Endodermal cell (in vitro differentiated cells): ENCODE results near the gene PRDM16. TPM values are rescaled to one million over a fixed set of nuclear protein-coding genes. Genes with fewer than 3 reads are reported as not detected.

Experiments used
- DNase-seq: peaks from one replicate; pipeline ENCODE4 v3.0.0-alpha.2; 2017
- H3K27ac ChIP-seq: 2 replicates; pipeline ENCODE4 v1.5.1; 2013; ENCODE audit warnings: mild to moderate bottlenecking, low read depth, low read length, moderate library complexity
- H3K27me3 ChIP-seq: 2 replicates; pipeline ENCODE4 v1.6.1; 2013; ENCODE audit warnings: mild to moderate bottlenecking, low read length, moderate library complexity; ENCODE audit not compliant: insufficient read depth, control insufficient read depth, poor library complexity, severe bottlenecking
- H3K36me3 ChIP-seq: 2 replicates; pipeline ENCODE4 v1.7.0; 2013; ENCODE audit warnings: mild to moderate bottlenecking, low read length, moderate library complexity; ENCODE audit not compliant: control insufficient read depth, insufficient read depth
- H3K4me1 ChIP-seq: one replicate; pipeline ENCODE4 v1.7.0; 2013; ENCODE audit warnings: low read length; ENCODE audit not compliant: control insufficient read depth, insufficient read depth
- H3K4me3 ChIP-seq: 2 replicates; pipeline ENCODE4 v1.5.1; 2013; ENCODE audit warnings: mild to moderate bottlenecking, low read length, moderate library complexity
- H3K9ac ChIP-seq: 2 replicates; pipeline ENCODE4 v1.6.1; 2013; ENCODE audit warnings: mild to moderate bottlenecking, low read length, moderate library complexity; ENCODE audit not compliant: poor library complexity, severe bottlenecking; ENCODE audit errors: extremely low read depth
- H3K9me3 ChIP-seq: 2 replicates; pipeline ENCODE4 v1.6.1; 2013; ENCODE audit warnings: mild to moderate bottlenecking, low read length, moderate library complexity; ENCODE audit not compliant: control insufficient read depth
- H3K27ac Mint-ChIP-seq: 2 replicates; pipeline ENCODE4 v1.8.0; 2020; ENCODE audit warnings: mixed read lengths
- H3K27me3 Mint-ChIP-seq: 2 replicates; pipeline ENCODE4 v1.8.0; 2021; ENCODE audit warnings: mild to moderate bottlenecking, mixed read lengths; ENCODE audit not compliant: insufficient read depth
- H3K36me3 Mint-ChIP-seq: 2 replicates; pipeline ENCODE4 v1.8.0; 2020; ENCODE audit warnings: low read depth, mixed read lengths
- H3K4me1 Mint-ChIP-seq: 2 replicates; pipeline ENCODE4 v1.8.0; 2020; ENCODE audit warnings: mixed read lengths
- H3K4me3 Mint-ChIP-seq: 2 replicates; pipeline ENCODE4 v1.8.0; 2020; ENCODE audit warnings: mild to moderate bottlenecking, moderate library complexity, mixed read lengths
- H3K9me3 Mint-ChIP-seq: 2 replicates; pipeline ENCODE4 v1.8.0; 2020; ENCODE audit warnings: mild to moderate bottlenecking, mixed read lengths
- CTCF ChIP-seq: fragments of 200-600 bp; sonication (generic); conservative IDR thresholded peaks from 2 replicates; pipeline ENCODE4 v1.5.0; 2021; ENCODE audit warnings: antibody characterized with exemption, mild to moderate bottlenecking
- WGBS, 2 experiments: methylation state at CpG; one replicate each; pipeline versions ENCODE4 v1.1.5 to v1.1.7; 2013; ENCODE audit warnings: missing lambda C conversion rate in 2 of 2, mixed read lengths in 1 of 2; ENCODE audit not compliant: insufficient coverage in 1 of 2, insufficient read length in 1 of 2; 5-methylcytosine and 5-hydroxymethylcytosine counted together
- total RNA-seq, 2 donors: library from RNA; stranded (reverse); fragmentation: NEBNext Ultra II Directional in 1 of 2; extraction: Animal tissue kit (Norgen Biotek cat#: 25700) in 1 of 2; gene quantifications; 2 replicates in 1 of 2; 3 replicates in 1 of 2; pipeline ENCODE4 v1.2.1, GENCODE V29; 2021

The PRDM16 gene
- total RNA-seq, 2 donors from 2014 or later: 2.1 to 4.0 TPM

- H3K4me1 Mint-ChIP-seq: peaks cover 8% of the 10 kb centered on the region
- Histone ChIP-seq H3K36me3 (no peaks in the 10 kb centered on the region), H3K4me3 (no peak overlapping the region), H3K27ac (no peak overlapping the region), H3K9ac (no peak overlapping the region), H3K4me1 (no peaks in the 10 kb centered on the region), H3K9me3 (no peaks in the 10 kb centered on the region), H3K27me3 (no peaks in the 10 kb centered on the region)
- no peak for DNase-seq
- no peaks in the 10 kb centered on the region for H3K27me3 Mint-ChIP-seq
- peaks cover 2% of the 10 kb centered on the region for H3K9me3 Mint-ChIP-seq
- no peak for TF ChIP-seq CTCF
- 76 to 88% methylated on average over 11 of the region's 11 CpGs for WGBS, 2 experiments
- no peak overlapping the region for H3K27ac Mint-ChIP-seq
- H3K4me3 Mint-ChIP-seq: no peak overlapping the region
- H3K36me3 Mint-ChIP-seq: no peaks in the 10 kb centered on the region
These were observed 193.1 kb downstream of the PRDM16 start for GRCh38 chr1:3261969-3262579.

- no peaks in the 10 kb centered on the region for H3K36me3 ChIP-seq
- no peaks in the 10 kb centered on the region for H3K4me1 ChIP-seq
- Mint-ChIP-seq H3K36me3 (no peaks in the 10 kb centered on the region), H3K27ac (no peak overlapping the region), H3K4me3 (no peak overlapping the region), H3K9me3 (peaks cover 2% of the 10 kb centered on the region), H3K27me3 (no peaks in the 10 kb centered on the region), H3K4me1 (peaks cover 8% of the 10 kb centered on the region)
- no peak for TF ChIP-seq CTCF
- H3K27me3 ChIP-seq: no peaks in the 10 kb centered on the region
- 90 to 96% methylated on average over 16 to 26 of the region's 26 CpGs for WGBS, 2 experiments
- no peak overlapping the region for H3K9ac ChIP-seq
- no peak overlapping the region for H3K27ac ChIP-seq
- no peak for DNase-seq
- no peaks in the 10 kb centered on the region for H3K9me3 ChIP-seq
- no peak overlapping the region for H3K4me3 ChIP-seq
These were observed 193.8 kb downstream of the PRDM16 start for GRCh38 chr1:3262681-3263286.

GRCh38 chr1:3263790-3264189, 194.8 kb downstream of the PRDM16 start:
- Histone ChIP-seq H3K27ac (no peak overlapping the region), H3K4me1 (no peaks in the 10 kb centered on the region), H3K9me3 (no peaks in the 10 kb centered on the region), H3K27me3 (no peaks in the 10 kb centered on the region), H3K4me3 (no peak overlapping the region), H3K36me3 (no peaks in the 10 kb centered on the region), H3K9ac (no peak overlapping the region)
- 91 to 94% methylated on average over 6 to 10 of the region's 10 CpGs for WGBS, 2 experiments
- Mint-ChIP-seq H3K27ac (no peak overlapping the region), H3K36me3 (no peaks in the 10 kb centered on the region), H3K9me3 (peaks cover 2% of the 10 kb centered on the region), H3K4me1 (peaks cover 8% of the 10 kb centered on the region), H3K4me3 (no peak overlapping the region), H3K27me3 (no peaks in the 10 kb centered on the region)
- DNase-seq: no peak
- no peak for TF ChIP-seq CTCF
